DOHH2 (cell line): ENCODE measurements around the gene CEACAM19.

Experiments used
- CTCF ChIP-seq: fragments of 200-600 bp; sonication (generic); IDR thresholded peaks from one replicate; pipeline ENCODE4 v1.5.1; 2014; ENCODE audit warnings: antibody characterized with exemption, mild to moderate bottlenecking, low read depth, low read length; ENCODE audit not compliant: poor library complexity, severe bottlenecking
- EZH2phosphoT487 ChIP-seq: fragments of 200-600 bp; sonication (generic); IDR thresholded peaks from 2 replicates; pipeline ENCODE4 v1.6.1; 2017; ENCODE audit warnings: borderline replicate concordance, mild to moderate bottlenecking, antibody characterized with exemption, low read length, moderate library complexity, mixed read lengths

- TF ChIP-seq CTCF (no peak), EZH2phosphoT487 (no peak)
These were observed 15.6 kb downstream of the CEACAM19 start for GRCh38 chr19:44686896-44687295.
